Measurements from ENCODE around the gene GNA14. TPM values are rescaled to one million over a fixed set of nuclear protein-coding genes. Genes with fewer than 3 reads are reported as not detected.
"Not testable (repeated sequence)": the region's sequence is repeated elsewhere in the genome, so short reads cannot be mapped to it uniquely, and the experiment has no call there.

Gene GNA14
- polyA plus RNA-seq, 2 of the 4 experiments (the other 2 are of a cell fraction): 0.04 to 0.06 TPM

DNA sequence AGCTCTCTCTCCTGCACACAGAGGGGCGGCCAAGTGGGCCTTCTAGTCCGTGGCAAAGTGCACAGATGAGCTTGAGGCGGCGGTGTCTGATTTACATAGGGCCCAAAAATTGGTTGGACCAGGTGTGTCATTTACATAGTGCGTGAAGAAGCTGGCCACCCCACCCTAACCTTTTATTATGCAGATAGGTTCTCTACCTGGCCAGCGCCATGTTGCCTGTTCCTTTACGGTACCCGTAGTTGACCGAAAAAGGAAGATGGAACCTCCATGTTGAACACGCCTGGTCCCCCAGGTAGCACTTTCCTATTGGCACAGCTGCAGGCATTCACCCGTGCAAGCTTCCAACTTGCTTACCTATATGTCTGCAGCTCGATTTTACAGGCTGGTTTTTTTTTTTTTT is 61.5 kb downstream of the GNA14 start:
- Histone ChIP-seq H3K4me2 (no peak overlapping the region), H3K4me3 (no peak overlapping the region), H3K9me3 (no peaks in the 10 kb centered on the region), H3K27ac (no peak overlapping the region), H3K4me1 (peaks cover 24% of the 10 kb centered on the region)
- DNase-seq (ENCODE audit: low read depth in 1 of 2, low spot score in 1 of 2) (no peak), FAIRE-seq (no peak), ATAC-seq (no peak)
- CTCF ChIA-PET: interaction anchor here (1.2 to 1.4 kb wide), 2 partner anchors 17 to 448 kb away, joined by 3 to 4 read pairs; no protein-coding TSS in a partner anchor
- POLR2A ChIA-PET: no interaction called here
- TF ChIP-seq ZFP36 (IDR thresholded peaks at IDR 0.05; ENCODE audit: borderline replicate concordance, partially characterized antibody): no peak
- TF ChIP-seq CHD4 (IDR thresholded peaks at IDR 0.05; ENCODE audit: borderline replicate concordance): no peak
- TF ChIP-seq, protein P1, sequence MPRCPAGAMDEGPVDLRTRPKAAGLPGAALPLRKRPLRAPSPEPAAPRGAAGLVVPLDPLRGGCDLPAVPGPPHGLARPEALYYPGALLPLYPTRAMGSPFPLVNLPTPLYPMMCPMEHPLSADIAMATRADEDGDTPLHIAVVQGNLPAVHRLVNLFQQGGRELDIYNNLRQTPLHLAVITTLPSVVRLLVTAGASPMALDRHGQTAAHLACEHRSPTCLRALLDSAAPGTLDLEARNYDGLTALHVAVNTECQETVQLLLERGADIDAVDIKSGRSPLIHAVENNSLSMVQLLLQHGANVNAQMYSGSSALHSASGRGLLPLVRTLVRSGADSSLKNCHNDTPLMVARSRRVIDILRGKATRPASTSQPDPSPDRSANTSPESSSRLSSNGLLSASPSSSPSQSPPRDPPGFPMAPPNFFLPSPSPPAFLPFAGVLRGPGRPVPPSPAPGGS (IDR thresholded peaks at IDR 0.05): no peak
- TF ChIP-seq BHLHE40 (IDR thresholded peaks at IDR 0.05; ENCODE audit: low read depth, low read length): no peak
- TF ChIP-seq, protein P2, sequence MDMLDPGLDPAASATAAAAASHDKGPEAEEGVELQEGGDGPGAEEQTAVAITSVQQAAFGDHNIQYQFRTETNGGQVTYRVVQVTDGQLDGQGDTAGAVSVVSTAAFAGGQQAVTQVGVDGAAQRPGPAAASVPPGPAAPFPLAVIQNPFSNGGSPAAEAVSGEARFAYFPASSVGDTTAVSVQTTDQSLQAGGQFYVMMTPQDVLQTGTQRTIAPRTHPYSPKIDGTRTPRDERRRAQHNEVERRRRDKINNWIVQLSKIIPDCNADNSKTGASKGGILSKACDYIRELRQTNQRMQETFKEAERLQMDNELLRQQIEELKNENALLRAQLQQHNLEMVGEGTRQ (IDR thresholded peaks at IDR 0.05): no peak
- TF ChIP-seq NFE2L2 (conservative IDR thresholded peaks at IDR 0.05; ENCODE audit: low read length): no peak
- no peak for TF ChIP-seq ZNF302 (CRISPR knock-in tag; IDR thresholded peaks at IDR 0.05)
- 85% methylated on average over 12 of the region's 12 CpGs for WGBS (ENCODE audit: missing lambda C conversion rate)

DNA sequence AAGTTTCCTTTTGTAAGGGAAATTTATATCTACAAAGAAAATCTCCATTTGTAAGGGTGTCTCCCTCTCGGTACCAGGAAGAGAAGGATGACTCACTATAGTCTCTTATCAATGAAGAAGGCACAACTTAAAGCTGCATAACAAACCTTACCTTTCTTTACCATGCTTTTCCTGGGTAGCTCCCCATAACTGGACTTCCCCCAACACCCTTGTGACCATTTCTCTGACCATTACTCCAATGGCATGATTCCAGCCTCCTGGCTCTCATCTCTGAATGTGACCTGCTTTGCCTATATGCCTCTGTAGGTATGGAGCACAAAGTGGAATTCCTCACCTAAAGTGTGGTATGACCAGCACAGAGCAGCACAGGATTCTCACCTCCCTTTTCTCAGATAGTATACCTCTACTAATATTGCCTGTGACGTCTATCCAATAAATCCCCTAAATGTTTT is 62.8 kb downstream of the GNA14 start:
- H3K4me2 ChIP-seq: no peak overlapping the region
- H3K4me1 ChIP-seq: peaks cover 24% of the 10 kb centered on the region
- H3K4me3 ChIP-seq: no peak overlapping the region
- ChIA-PET CTCF (interaction anchor here (1.4 kb wide), 1 partner anchor 450 kb away, joined by 3 read pairs; no protein-coding TSS in a partner anchor), POLR2A (no interaction called here)
- no peak overlapping the region for H3K27ac ChIP-seq
- no peak for TF ChIP-seq CHD4 (IDR thresholded peaks at IDR 0.05; ENCODE audit: borderline replicate concordance)
- TF ChIP-seq, protein P3, sequence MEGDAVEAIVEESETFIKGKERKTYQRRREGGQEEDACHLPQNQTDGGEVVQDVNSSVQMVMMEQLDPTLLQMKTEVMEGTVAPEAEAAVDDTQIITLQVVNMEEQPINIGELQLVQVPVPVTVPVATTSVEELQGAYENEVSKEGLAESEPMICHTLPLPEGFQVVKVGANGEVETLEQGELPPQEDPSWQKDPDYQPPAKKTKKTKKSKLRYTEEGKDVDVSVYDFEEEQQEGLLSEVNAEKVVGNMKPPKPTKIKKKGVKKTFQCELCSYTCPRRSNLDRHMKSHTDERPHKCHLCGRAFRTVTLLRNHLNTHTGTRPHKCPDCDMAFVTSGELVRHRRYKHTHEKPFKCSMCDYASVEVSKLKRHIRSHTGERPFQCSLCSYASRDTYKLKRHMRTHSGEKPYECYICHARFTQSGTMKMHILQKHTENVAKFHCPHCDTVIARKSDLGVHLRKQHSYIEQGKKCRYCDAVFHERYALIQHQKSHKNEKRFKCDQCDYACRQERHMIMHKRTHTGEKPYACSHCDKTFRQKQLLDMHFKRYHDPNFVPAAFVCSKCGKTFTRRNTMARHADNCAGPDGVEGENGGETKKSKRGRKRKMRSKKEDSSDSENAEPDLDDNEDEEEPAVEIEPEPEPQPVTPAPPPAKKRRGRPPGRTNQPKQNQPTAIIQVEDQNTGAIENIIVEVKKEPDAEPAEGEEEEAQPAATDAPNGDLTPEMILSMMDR (IDR thresholded peaks at IDR 0.05): no peak
- TF ChIP-seq CHD2 (IDR thresholded peaks at IDR 0.05; ENCODE audit: low read length, partially characterized antibody): no peak
- no peak for TF ChIP-seq MAZ (IDR thresholded peaks at IDR 0.05; ENCODE audit: borderline replicate concordance, low read depth, low read length)
- TF ChIP-seq, protein P4, sequence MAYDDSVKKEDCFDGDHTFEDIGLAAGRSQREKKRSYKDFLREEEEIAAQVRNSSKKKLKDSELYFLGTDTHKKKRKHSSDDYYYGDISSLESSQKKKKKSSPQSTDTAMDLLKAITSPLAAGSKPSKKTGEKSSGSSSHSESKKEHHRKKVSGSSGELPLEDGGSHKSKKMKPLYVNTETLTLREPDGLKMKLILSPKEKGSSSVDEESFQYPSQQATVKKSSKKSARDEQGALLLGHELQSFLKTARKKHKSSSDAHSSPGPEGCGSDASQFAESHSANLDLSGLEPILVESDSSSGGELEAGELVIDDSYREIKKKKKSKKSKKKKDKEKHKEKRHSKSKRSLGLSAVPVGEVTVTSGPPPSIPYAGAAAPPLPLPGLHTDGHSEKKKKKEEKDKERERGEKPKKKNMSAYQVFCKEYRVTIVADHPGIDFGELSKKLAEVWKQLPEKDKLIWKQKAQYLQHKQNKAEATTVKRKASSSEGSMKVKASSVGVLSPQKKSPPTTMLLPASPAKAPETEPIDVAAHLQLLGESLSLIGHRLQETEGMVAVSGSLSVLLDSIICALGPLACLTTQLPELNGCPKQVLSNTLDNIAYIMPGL (CRISPR knock-in tag; IDR thresholded peaks at IDR 0.05; ENCODE audit: borderline replicate concordance): no peak
- no peak for TF ChIP-seq POLR2AphosphoS2 (conservative IDR thresholded peaks at IDR 0.05; ENCODE audit: low read length)
- TF ChIP-seq MYC (IDR thresholded peaks at IDR 0.05; ENCODE audit: borderline replicate concordance, low read length): no peak
- TF ChIP-seq ZSCAN20 (CRISPR knock-in tag; IDR thresholded peaks at IDR 0.05): no peak
- TF ChIP-seq, protein P1 (IDR thresholded peaks at IDR 0.05): no peak
- no peak for TF ChIP-seq HEYL (CRISPR knock-in tag; IDR thresholded peaks at IDR 0.05)
- TF ChIP-seq NR3C1 (IDR thresholded peaks at IDR 0.05): no peak
- no peak for TF ChIP-seq HOXB13 (CRISPR knock-in tag; IDR thresholded peaks at IDR 0.05; ENCODE audit: low read depth)
- H3K9me3 ChIP-seq: no peaks in the 10 kb centered on the region
- DNase-seq (ENCODE audit: low read depth in 1 of 2, low spot score in 1 of 2) (no peak), FAIRE-seq (no peak), ATAC-seq (no peak)
- 39% methylated on average over 2 of the region's 2 CpGs for whole genome bisulfite sequencing (ENCODE audit: missing lambda C conversion rate)

DNA sequence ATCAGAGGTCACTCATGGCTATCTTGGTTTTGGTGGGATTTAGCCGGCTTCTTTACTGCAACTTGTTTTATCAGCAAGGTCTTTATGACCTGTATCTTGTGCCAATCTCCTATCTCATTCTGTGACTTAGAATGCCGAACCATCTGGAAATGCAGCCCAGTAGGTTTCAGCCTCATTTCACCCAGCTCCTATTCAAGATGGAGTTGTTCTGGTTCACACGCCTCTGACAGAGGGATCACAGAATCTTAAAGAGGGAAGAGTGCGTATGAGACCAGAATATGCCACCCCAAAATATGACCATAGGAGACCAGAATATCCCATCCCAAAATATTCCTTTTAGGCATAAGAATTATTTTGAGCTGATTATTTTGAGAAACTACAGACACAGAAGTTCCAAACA is 63.2 kb downstream of the GNA14 start:
- H3K4me3 ChIP-seq; H3K9me3 ChIP-seq; H3K27ac ChIP-seq; H3K4me2 ChIP-seq; POLR2A ChIA-PET; FAIRE-seq; CTCF ChIA-PET; ATAC-seq; DNase-seq (ENCODE audit: low read depth in 1 of 2, low spot score in 1 of 2): not testable (repeated sequence)
- 88% methylated on average over 4 of the region's 4 CpGs for WGBS (ENCODE audit: missing lambda C conversion rate)
- H3K4me1 ChIP-seq: peaks cover 23% of the 10 kb centered on the region
